NCI-H2029 treated with DMSO at 0.1 percent for 48 hours (cell line): Measurements from ENCODE around the gene ANKAR.
"Not testable (repeated sequence)": the region's sequence is repeated elsewhere in the genome, so short reads cannot be mapped to it uniquely, and the experiment has no call there.

Experiments
- DNase-seq: peaks from one replicate; lab custom pipeline; 2025; lab: John Stamatoyannopoulos, UW

Gene ANKAR

GRCh38 chr2:189674374-189675112, at the start of gene ANKAR:
Gene ANKAR (plus strand): TSS chr2:189674670. CDS start chr2:189676491, 1,821 bp downstream.
- DNase-seq = no peak

- DNase-seq = no peak
Measured at GRCh38 chr2:189625636-189626035, 48.8 kb upstream of the ANKAR start.

GRCh38 chr2:189627789-189628188, 46.7 kb upstream of the ANKAR start:
- no peak for DNase-seq

GRCh38 chr2:189628817-189629530, 45.5 kb upstream of the ANKAR start:
- DNase-seq = no peak

GRCh38 chr2:189629531-189630453, 44.7 kb upstream of the ANKAR start:
- no peak for DNase-seq

- no peak for DNase-seq
Measured at GRCh38 chr2:189631849-189632248, 42.6 kb upstream of the ANKAR start.

GRCh38 chr2:189633392-189633811, 41.1 kb upstream of the ANKAR start:
- no peak for DNase-seq

GRCh38 chr2:189635353-189635752, 39.1 kb upstream of the ANKAR start:
- DNase-seq = no peak

- DNase-seq = no peak
Measured at GRCh38 chr2:189638301-189639006, 36.0 kb upstream of the ANKAR start.

GRCh38 chr2:189639007-189639609, 35.4 kb upstream of the ANKAR start:
- DNase-seq = no peak

- DNase-seq = no peak
Measured at GRCh38 chr2:189641002-189641401, 33.5 kb upstream of the ANKAR start.

GRCh38 chr2:189641590-189641989, 32.9 kb upstream of the ANKAR start:
- no peak for DNase-seq

GRCh38 chr2:189646521-189646920, 27.9 kb upstream of the ANKAR start:
- no peak for DNase-seq

GRCh38 chr2:189648846-189649509, 25.5 kb upstream of the ANKAR start:
- DNase-seq = no peak

- DNase-seq = no peak
Measured at GRCh38 chr2:189651284-189651683, 23.2 kb upstream of the ANKAR start.

- DNase-seq = not testable (repeated sequence)
Measured at GRCh38 chr2:189653464-189653863, 21.0 kb upstream of the ANKAR start.

- no peak for DNase-seq
Measured at GRCh38 chr2:189654641-189655040, 19.8 kb upstream of the ANKAR start.

GRCh38 chr2:189657867-189658266, 16.6 kb upstream of the ANKAR start:
- no peak for DNase-seq

GRCh38 chr2:189658306-189659212, 15.9 kb upstream of the ANKAR start:
- no peak for DNase-seq

GRCh38 chr2:189659734-189660133, 14.7 kb upstream of the ANKAR start:
- no peak for DNase-seq
